HG03439 (cell line): Measurements from ENCODE around the gene PLPP3.

ENCODE experiments used
- ATAC-seq: cut with Tn5 transposase; IDR thresholded peaks from one replicate; pipeline ENCODE4 v1.9.1; 2021; ENCODE audit warnings: mild to moderate bottlenecking, moderate library complexity; ENCODE audit not compliant: unreplicated experiment

The PLPP3 gene

DNA sequence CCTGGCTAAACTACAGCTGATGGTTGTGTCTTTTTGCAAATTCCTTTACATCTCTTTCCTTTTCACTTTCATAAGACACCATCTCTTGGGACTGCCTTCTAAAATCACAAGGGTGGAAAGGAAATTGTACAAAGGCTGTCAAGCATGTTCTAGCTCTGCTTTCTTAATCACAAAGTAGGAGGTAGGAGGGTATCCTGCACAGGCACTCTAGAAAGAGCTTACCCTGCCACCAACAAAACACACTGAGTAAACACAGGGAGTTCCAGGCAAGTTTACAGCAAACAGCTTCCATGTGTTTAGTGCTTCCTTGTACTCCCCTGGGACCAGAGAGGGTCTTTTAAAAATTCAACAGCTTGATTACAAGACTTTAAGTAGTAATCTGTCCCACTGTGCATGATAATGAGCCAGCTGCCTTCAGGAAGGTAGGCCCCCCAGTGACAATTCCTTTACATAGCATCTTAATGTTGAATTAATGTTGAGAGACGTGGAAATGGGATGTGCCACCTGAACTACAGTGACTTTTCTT is 2.4 kb downstream of the PLPP3 start:
- ATAC-seq, result no peak

GRCh38 chr1:56575865-56576264 is 3.5 kb downstream of the PLPP3 start:
- ATAC-seq, result no peak

DNA sequence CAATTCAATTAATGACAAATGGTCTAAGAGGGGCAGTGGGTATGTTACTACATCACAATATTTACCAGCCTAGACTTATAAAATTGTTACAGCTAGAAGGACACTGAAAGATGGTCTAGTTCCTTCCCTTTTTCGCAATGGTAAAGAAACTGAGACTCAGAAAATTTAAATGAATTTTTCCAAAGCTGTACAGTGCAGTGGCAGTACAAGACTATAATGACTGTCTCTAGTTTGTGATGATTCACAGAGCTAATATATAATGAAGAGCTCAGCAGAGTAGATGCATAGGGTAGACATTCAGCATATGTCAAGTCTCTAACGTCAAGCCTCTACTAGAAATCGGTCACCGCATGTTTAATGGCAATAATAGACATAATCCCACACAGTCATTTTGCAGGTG is 4.6 kb downstream of the PLPP3 start:
- no peak for ATAC-seq

DNA sequence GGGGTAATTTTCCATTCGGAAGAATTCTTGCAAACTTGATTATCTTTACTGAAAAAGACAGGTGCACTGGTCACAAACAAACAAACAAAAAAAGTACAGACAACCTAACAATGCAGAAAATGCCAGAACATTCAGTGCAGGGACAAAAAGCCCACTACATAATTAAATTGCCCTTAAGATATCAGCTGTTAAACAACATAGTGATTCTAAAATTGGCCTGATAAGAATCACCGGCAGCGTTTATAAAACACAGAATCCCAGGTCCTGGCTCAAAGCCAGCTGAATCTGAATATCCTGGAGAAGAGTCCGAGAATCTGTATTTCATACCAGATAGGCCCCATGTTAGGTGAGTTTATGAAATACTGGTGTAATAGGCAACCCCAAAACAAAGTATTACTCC is 6.1 kb downstream of the PLPP3 start:
- no peak for ATAC-seq

- no peak for ATAC-seq
Measured at GRCh38 chr1:56572334-56573050, 6.9 kb downstream of the PLPP3 start.

- no peak for ATAC-seq
Measured at GRCh38 chr1:56571448-56571847, 7.9 kb downstream of the PLPP3 start.

- no peak for ATAC-seq
Measured at GRCh38 chr1:56570924-56571372, 8.4 kb downstream of the PLPP3 start.

- no peak for ATAC-seq
Measured at GRCh38 chr1:56569661-56570060, 9.7 kb downstream of the PLPP3 start.

GRCh38 chr1:56566994-56567393 is 12.4 kb downstream of the PLPP3 start:
- no peak for ATAC-seq

DNA sequence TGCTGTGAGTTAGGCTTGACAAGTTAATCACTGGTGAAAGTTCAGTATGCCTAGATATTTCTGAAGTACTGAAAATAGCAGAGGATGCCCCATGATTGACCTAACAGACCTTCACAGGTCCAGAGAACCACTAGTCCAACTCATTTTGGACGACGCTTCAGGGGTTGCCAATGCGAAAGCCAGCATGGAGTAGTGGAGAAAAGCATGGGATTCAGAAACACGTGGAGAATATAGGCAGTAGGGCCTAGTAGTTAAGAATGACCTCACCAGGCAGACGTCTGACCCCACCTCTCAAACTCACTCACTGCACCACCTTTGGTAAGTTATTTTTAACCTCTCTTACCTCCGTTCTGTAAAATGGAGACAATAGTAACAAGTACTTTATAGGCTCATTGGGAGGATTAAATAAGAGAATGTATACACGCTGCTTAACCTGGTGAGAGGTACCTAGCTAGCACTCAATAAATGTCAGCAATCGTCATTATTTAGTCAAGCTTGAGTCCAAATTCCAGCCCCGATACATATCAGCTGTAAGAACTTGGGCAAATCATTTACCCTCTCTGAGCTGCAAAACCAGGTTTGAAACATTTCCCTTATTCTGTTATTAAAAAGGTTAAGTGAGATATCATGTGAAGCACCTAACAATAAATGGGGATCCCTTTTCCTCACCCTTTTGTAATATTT is 13.2 kb downstream of the PLPP3 start:
- ATAC-seq, result no peak

- no peak for ATAC-seq
Measured at GRCh38 chr1:56564615-56565014, 14.7 kb downstream of the PLPP3 start.

DNA sequence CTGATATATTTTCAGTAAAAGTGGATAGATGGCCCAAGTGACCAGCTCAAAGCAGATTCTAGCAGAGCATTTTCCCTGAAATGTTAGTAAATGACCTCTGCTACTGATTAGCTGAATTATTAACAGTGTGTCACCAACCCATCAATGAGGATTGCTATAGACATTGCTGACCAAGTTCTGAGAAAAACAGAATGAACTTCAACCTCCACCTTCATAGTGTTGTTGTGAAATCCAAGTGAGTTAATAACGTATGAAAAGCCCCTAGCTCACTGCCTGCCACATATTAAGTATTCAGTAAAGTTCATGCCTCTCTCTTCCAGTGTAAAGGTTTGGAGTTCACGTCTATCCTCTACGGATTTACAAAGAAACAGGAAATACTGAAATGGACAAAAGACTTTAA is 15.8 kb downstream of the PLPP3 start:
- ATAC-seq, result no peak

GRCh38 chr1:56562891-56563452 is 16.4 kb downstream of the PLPP3 start:
- ATAC-seq, result no peak

- no peak for ATAC-seq
Measured at GRCh38 chr1:56561227-56562019, 17.9 kb downstream of the PLPP3 start.

GRCh38 chr1:56557746-56558145 is 21.6 kb downstream of the PLPP3 start:
- ATAC-seq, result no peak

- ATAC-seq, result no peak
Measured at GRCh38 chr1:56555448-56555847, 23.9 kb downstream of the PLPP3 start.

GRCh38 chr1:56553046-56553445 is 26.3 kb downstream of the PLPP3 start:
- ATAC-seq, result no peak

- ATAC-seq, result no peak
Measured at GRCh38 chr1:56552349-56552748, 27.0 kb downstream of the PLPP3 start.

- no peak for ATAC-seq
Measured at GRCh38 chr1:56551691-56552090, 27.7 kb downstream of the PLPP3 start.

GRCh38 chr1:56550859-56551188 is 28.5 kb downstream of the PLPP3 start:
- no peak for ATAC-seq

- ATAC-seq, result no peak
Measured at GRCh38 chr1:56550138-56550858, 29.1 kb downstream of the PLPP3 start.
